CD4-positive, alpha-beta T cell (primary cell): ENCODE data around the gene FOXJ2. TPM values are rescaled to one million over a fixed set of nuclear protein-coding genes. Genes with fewer than 3 reads are reported as not detected.
"Not testable (repeated sequence)": the region's sequence is repeated elsewhere in the genome, so short reads cannot be mapped to it uniquely, and the experiment has no call there.

Experiments used
- ATAC-seq: fragments of 200-7000 bp; cut with Tn5 transposase; one replicate; pipeline ENCODE4 v1.10.0; 2022; ENCODE audit warnings: mild to moderate bottlenecking; ENCODE audit not compliant: poor library complexity
- CTCF ChIA-PET: fragments of 350-600 bp; sonication (Branson Sonifier 250); formaldehyde crosslinking; loops from one replicate; lab custom pipeline; 2021; ENCODE audit warnings: antibody characterized with exemption, inconsistent platforms; lab: Charles Lee
- POLR2A ChIA-PET: fragments of 350-600 bp; sonication (Branson Sonifier 250); formaldehyde crosslinking; loops from one replicate; lab custom pipeline; 2021; ENCODE audit warnings: antibody characterized with exemption, inconsistent platforms; lab: Charles Lee
- DNase-seq, 14 experiments: peaks; one replicate each; pipeline ENCODE4 v3.0.0-alpha.2; 2013 to 2020; ENCODE audit warnings: mixed read lengths in 2 of 14
- H3K27ac ChIP-seq, 2 donors: one replicate each; pipeline versions ENCODE4 v1.5.1 to v1.7.0; 2013; ENCODE audit warnings: low read length in 2 of 2, low read depth in 1 of 2, mild to moderate bottlenecking in 1 of 2
- H3K27me3 ChIP-seq, 2 experiments: 1 replicate in 1 of 2; 2 replicates in 1 of 2; pipeline versions ENCODE4 v1.6.1 to v1.7.0; 2013; ENCODE audit warnings: low read length in 2 of 2, control low read depth in 1 of 2, mild to moderate bottlenecking in 1 of 2, moderate library complexity in 1 of 2; ENCODE audit not compliant: insufficient read depth in 2 of 2, control insufficient read depth in 1 of 2
- H3K36me3 ChIP-seq: one replicate; pipeline ENCODE4 v1.6.1; 2013; ENCODE audit warnings: low read length, control low read depth; ENCODE audit not compliant: insufficient read depth
- H3K4me1 ChIP-seq: one replicate; pipeline ENCODE4 v1.6.1; 2013; ENCODE audit warnings: low read length, control low read depth; ENCODE audit not compliant: insufficient read depth
- H3K4me3 ChIP-seq: one replicate; pipeline ENCODE4 v1.5.1; 2013; ENCODE audit warnings: mild to moderate bottlenecking, low read length, moderate library complexity
- H3K9me3 ChIP-seq, 2 experiments: 1 replicate in 1 of 2; 2 replicates in 1 of 2; pipeline versions ENCODE4 v1.6.1 to v1.7.0; 2013; ENCODE audit warnings: low read length in 2 of 2, mild to moderate bottlenecking in 2 of 2, control low read depth in 1 of 2, moderate library complexity in 1 of 2; ENCODE audit not compliant: control insufficient read depth in 1 of 2, insufficient read depth in 1 of 2
- H3K27ac Mint-ChIP-seq: one replicate; pipeline ENCODE4 v1.8.0; 2020; ENCODE audit warnings: mixed read lengths
- H3K27me3 Mint-ChIP-seq: one replicate; pipeline ENCODE4 v1.8.0; 2021; ENCODE audit warnings: mixed read lengths
- H3K36me3 Mint-ChIP-seq: one replicate; pipeline ENCODE4 v1.8.0; 2021; ENCODE audit warnings: low read depth, mixed read lengths
- H3K4me1 Mint-ChIP-seq: one replicate; pipeline ENCODE4 v1.8.0; 2021; ENCODE audit warnings: low read depth, mixed read lengths
- H3K4me3 Mint-ChIP-seq: one replicate; pipeline ENCODE4 v1.8.0; 2020; ENCODE audit warnings: mild to moderate bottlenecking, mixed read lengths
- H3K9me3 Mint-ChIP-seq: one replicate; pipeline ENCODE4 v1.8.0; 2020; ENCODE audit warnings: mixed read lengths
- CTCF ChIP-seq: fragments of 200-600 bp; IDR thresholded peaks from one replicate; pipeline ENCODE4 v1.8.0; 2022; ENCODE audit warnings: antibody characterized with exemption, mild to moderate bottlenecking
- intact Hi-C, 2 experiments: fragments of 100-400 bp; cut with DNase I in 1 of 2; cut with micrococcal nuclease in 1 of 2; formaldehyde crosslinking; loops; one replicate each; pipeline versions ENCODE4 v1.15.1 to v1.9.0; 2023 to 2025; cut with DNase I, micrococcal nuclease
- total RNA-seq, 174 experiments: library from RNA in 2 of 174; stranded (reverse) in 2 of 174; gene quantifications; one replicate each; pipeline ENCODE4 v1.2.3 and lab custom pipeline; 2021 to 2026

Gene FOXJ2
- total RNA-seq, 2 experiments from 2014 or later: 36.3 to 38.5 TPM

DNA sequence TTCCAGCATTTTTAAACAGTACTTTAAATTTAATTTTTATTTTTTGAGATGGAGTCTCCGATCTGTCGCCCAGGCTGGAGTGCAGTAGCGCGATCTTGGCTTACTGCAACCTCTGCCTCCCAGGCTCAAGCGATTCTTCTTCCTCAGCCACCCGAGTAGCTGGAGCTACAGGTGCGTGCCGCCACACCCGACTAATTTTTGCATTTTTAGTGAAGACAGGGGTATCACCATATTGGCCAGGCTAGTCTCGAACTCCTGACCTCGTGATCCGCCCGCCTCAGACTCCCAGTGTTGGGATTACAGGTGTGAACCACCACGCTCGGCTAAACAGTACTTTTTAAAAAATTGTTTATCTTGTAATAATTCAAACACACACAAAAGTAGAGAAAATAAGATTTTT, 4.2 kb upstream of the FOXJ2 start:
- POLR2A ChIA-PET: interaction anchor here (1.6 to 3.5 kb wide), 6 partner anchors 9 to 94 kb away, joined by 4 to 59 read pairs (median 19); partner anchors contain the start of genes C3AR1 and SLC2A3
- intact Hi-C loops: loop anchor here in 1 of 2 experiments (10.0 kb wide), 1 partner anchor 833 kb away; no protein-coding TSS in a partner anchor
- peak overlapping the region; percentile 99 for H3K27ac Mint-ChIP-seq

DNA sequence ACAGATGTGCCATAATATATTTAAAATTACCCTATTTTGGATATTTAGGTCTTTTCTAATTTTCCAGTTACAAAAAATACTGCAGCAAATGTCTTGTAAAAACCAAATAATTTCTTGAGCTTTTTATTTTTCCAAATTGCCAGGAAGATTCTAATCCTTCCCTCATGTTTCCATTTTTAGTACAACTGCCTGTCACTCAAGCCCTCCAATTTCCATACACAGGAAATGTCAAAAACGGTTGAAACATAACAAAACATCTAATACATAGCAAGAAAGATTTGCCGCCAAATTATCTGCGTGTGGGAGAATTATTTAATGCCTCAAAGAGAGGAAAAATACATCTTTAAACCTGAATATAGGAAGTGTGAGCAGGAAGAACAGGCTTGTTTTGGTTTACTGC, 2.3 kb upstream of the FOXJ2 start:
- intact Hi-C loops: no loop called here
- H3K36me3 ChIP-seq: no peaks in the 10 kb centered on the region
- no peaks in the 10 kb centered on the region for H3K9me3 ChIP-seq
- DNase-seq (no peak), ATAC-seq (no peak)
- peaks cover 27% of the 10 kb centered on the region for H3K36me3 Mint-ChIP-seq
- no peaks in the 10 kb centered on the region for H3K27me3 Mint-ChIP-seq
- H3K27me3 ChIP-seq: no peaks in the 10 kb centered on the region
- no peak overlapping the region for H3K4me3 ChIP-seq
- CTCF ChIA-PET: interaction anchor here (3.1 kb wide), 1 partner anchor 16 kb away, joined by 9 read pairs; no protein-coding TSS in a partner anchor
- no peak for TF ChIP-seq CTCF
- H3K27ac ChIP-seq: no peak overlapping the region
- H3K4me1 Mint-ChIP-seq: peaks cover 42% of the 10 kb centered on the region
- peak overlapping the region; percentile 14 for H3K4me3 Mint-ChIP-seq
- POLR2A ChIA-PET: no interaction called here
- H3K27ac Mint-ChIP-seq: peak overlapping the region; percentile 31
- no peaks in the 10 kb centered on the region for H3K9me3 Mint-ChIP-seq
- H3K4me1 ChIP-seq: peaks cover 54% of the 10 kb centered on the region

More for the DNA sequence above, 4.2 kb upstream of the FOXJ2 start:
- no peaks in the 10 kb centered on the region for H3K9me3 Mint-ChIP-seq
- ATAC-seq: no peak
- Histone ChIP-seq H3K9me3 (no peaks in the 10 kb centered on the region), H3K27me3 (no peaks in the 10 kb centered on the region), H3K27ac (no peak overlapping the region), H3K36me3 (no peaks in the 10 kb centered on the region), H3K4me3 (no peak overlapping the region), H3K4me1 (peaks cover 35% of the 10 kb centered on the region)
- H3K36me3 Mint-ChIP-seq: peaks cover 27% of the 10 kb centered on the region
- no peak for DNase-seq
- TF ChIP-seq CTCF: no peak
- H3K4me1 Mint-ChIP-seq: peaks cover 24% of the 10 kb centered on the region
- H3K27me3 Mint-ChIP-seq: no peaks in the 10 kb centered on the region
- peak overlapping the region; percentile 52 for H3K4me3 Mint-ChIP-seq
- CTCF ChIA-PET: interaction anchor here (2.0 kb wide), 1 partner anchor 95 kb away, joined by 13 read pairs; no protein-coding TSS in a partner anchor

GRCh38 chr12:8031017-8031416, 1.5 kb upstream of the FOXJ2 start:
- peaks cover 48% of the 10 kb centered on the region for H3K4me1 Mint-ChIP-seq
- CTCF ChIA-PET: interaction anchor here (0.7 to 3.1 kb wide), 2 partner anchors 15 to 71 kb away, joined by 7 to 9 read pairs; no protein-coding TSS in a partner anchor
- H3K27ac ChIP-seq, H3K4me3 ChIP-seq, H3K4me3 Mint-ChIP-seq, H3K9me3 ChIP-seq, H3K27me3 Mint-ChIP-seq, intact Hi-C loops, H3K27ac Mint-ChIP-seq, ATAC-seq, H3K9me3 Mint-ChIP-seq, H3K36me3 ChIP-seq, H3K27me3 ChIP-seq, DNase-seq: not testable (repeated sequence)
- peaks cover 25% of the 10 kb centered on the region for H3K36me3 Mint-ChIP-seq
- peaks cover 54% of the 10 kb centered on the region for H3K4me1 ChIP-seq
- POLR2A ChIA-PET: interaction anchor here (0.9 to 2.0 kb wide), 4 partner anchors 9 to 124 kb away, joined by 3 to 5 read pairs (median 4); partner anchors contain the start of gene NECAP1
